GM12864 (cell line): Measurements from ENCODE around the gene APLP1.

Experiments used
- DNase-seq: peaks from one replicate; pipeline ENCODE4 v3.0.0-alpha.2; 2011; ENCODE audit warnings: low read depth
- H3K4me3 ChIP-seq: 2 replicates; pipeline ENCODE4 v1.5.1; 2011; ENCODE audit warnings: mild to moderate bottlenecking, low read depth, low read length, control low read depth
- TF ChIP-seq, protein P1 (sequence below): IDR thresholded peaks from 2 replicates; pipeline ENCODE4 v1.5.1; 2011; ENCODE audit warnings: low read depth, mild to moderate bottlenecking, moderate library complexity, low read length, control low read depth, inconsistent platforms; ENCODE audit errors: missing control alignments

APLP1 gene

GRCh38 chr19:35847911-35848310, 20.5 kb upstream of the APLP1 start:
- TF ChIP-seq, protein P1, sequence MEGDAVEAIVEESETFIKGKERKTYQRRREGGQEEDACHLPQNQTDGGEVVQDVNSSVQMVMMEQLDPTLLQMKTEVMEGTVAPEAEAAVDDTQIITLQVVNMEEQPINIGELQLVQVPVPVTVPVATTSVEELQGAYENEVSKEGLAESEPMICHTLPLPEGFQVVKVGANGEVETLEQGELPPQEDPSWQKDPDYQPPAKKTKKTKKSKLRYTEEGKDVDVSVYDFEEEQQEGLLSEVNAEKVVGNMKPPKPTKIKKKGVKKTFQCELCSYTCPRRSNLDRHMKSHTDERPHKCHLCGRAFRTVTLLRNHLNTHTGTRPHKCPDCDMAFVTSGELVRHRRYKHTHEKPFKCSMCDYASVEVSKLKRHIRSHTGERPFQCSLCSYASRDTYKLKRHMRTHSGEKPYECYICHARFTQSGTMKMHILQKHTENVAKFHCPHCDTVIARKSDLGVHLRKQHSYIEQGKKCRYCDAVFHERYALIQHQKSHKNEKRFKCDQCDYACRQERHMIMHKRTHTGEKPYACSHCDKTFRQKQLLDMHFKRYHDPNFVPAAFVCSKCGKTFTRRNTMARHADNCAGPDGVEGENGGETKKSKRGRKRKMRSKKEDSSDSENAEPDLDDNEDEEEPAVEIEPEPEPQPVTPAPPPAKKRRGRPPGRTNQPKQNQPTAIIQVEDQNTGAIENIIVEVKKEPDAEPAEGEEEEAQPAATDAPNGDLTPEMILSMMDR = no peak
- no peak for DNase-seq
- H3K4me3 ChIP-seq = no peak overlapping the region

DNA sequence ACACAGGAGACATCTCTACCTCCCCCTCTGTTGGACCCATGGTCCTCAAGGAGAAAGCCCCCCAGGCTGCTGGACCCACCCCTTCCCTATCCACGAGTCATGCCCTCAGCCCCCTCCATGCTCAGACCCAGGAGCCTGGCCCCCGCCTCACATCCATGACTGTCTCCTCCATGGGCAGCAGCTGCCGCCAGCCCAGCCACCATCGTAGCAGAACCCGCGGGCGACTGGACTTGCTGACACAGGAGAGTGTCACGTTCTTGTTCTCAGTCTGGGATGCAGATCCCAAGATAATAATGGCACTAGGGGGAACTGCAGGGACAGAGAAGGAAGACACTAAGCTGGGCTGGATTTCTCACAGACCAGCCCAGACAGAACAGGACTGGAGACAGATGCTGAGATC, 19.9 kb upstream of the APLP1 start:
- DNase-seq = no peak
- TF ChIP-seq, protein P1 = no peak
- H3K4me3 ChIP-seq = no peak overlapping the region

DNA sequence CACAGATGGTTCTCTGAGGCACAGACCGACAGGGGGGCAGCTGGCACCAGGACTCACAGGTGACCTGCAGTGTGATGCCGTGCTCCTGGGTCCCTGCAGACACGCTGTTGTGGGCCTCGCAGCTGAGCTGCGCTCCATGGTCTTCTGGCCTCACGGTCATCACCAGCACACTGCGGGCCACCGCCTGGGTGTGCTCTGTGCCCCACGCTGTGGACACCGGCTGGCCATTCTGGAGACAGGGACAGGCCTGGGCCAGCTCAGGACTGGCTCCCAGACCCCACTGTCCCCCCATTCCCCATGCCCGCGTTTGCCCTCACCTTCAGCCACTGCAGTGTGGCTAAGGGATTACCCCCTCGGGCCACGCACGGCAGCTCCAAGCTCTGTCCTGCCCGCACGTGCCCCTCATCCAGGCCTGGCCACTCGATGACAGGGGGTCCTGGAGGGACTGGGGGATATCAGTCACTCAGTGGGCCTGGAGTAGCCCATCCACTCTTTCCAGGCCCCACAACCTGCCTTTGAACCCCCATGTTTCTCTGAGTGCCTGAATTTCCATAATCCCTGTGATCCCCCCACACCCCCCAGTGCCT, 19.4 kb upstream of the APLP1 start:
- no peak overlapping the region for H3K4me3 ChIP-seq
- no peak for DNase-seq
- TF ChIP-seq, protein P1 = no peak

DNA sequence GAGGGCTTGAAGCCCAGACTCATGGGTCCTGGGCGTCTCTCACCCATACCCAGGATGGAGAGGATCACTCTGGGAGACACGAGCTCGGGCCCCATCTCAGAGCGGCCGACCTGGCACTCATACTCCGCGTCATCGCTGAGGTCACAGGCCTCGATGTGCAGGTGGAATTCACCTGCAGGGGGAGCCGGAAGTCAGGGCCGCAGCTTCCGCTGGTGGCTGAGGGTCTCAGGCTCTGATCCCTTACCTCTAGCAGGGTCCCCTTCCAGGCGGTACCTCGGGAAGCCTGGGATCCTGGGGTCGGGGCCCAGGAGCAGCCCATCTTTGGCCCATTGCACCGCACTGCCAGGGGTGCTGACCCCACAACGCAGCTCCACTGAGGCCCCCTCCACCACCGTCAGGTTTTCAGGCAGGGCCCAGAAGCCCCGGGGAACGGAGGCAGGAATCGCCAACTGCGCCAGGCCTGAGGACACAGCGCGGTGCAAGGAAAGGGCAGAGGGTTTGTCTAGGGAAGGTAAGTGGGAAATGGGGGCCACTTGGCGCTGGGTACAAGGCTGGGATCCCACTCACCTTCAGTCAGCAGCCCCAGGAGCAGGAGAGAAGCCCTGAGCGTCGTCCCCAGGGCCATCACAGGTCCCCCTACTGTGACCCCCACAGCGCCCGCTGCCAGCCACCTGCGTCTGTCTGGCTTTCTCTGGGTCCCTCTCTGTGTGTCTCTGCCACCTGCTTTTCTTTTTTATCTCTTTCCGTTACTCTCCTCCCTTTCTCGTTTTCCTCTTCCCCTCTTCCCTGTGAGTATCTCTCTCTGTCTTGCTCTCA, 17.0 kb upstream of the APLP1 start:
- H3K4me3 ChIP-seq = no peak overlapping the region
- TF ChIP-seq, protein P1 = peak; percentile 18
- no peak for DNase-seq

- TF ChIP-seq, protein P1 = no peak
- no peak within 1 kb of the TSS for H3K4me3 ChIP-seq
- no peak for DNase-seq
These were observed 16.2 kb upstream of the APLP1 start, which contains the start of gene NPHS1 for GRCh38 chr19:35852029-35852780. NPHS1 (minus strand) TSS chr19:35852504; CDS start chr19:35851837, 667 bp downstream.

DNA sequence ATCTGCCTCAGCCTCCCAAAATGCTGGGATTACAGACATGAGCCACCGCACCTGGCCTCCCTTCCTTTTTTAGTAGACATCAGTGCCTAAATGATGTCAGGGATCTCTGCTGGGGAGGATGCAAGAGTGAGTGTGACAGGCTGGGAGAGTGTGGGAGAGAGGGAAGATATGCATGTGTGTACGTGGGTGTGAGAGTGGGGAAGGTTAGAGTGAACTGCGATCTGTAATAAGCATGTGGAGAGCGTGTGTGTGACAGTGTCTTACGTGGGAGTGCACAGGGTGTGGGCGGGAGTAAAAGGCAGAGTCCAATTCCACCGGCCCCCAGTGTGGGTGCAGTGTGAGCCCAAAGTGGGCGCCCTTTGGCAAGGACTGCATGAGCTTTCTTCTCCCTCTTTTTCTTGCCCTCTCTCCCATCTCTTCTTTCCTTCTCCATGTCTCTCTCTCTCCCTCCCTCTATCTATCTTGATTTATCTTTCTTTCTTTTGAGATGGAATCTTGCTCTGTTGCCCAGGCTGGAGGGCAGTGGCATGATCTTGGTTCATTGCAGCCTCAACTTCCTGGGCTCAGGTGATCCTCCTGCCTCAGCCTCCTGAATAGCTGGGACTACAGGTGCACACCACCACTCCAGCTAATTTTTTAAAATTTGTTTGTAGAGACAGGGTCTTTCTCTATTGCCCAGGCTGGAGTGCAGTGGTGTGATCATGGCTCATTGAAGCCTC, 15.2 kb upstream of the APLP1 start:
- no peak for DNase-seq
- TF ChIP-seq, protein P1 = no peak
- no peak overlapping the region for H3K4me3 ChIP-seq
